Activated CD4-positive, alpha-beta T cell treated with anti-CD3 and anti-CD28 coated beads, Interleukin-2, amount 50 U/mL, for 48 hours (primary cell): ENCODE results near the gene EVI5.

Experiments used
- DNase-seq, 2 experiments: peaks; one replicate each; pipeline ENCODE4 v3.0.0-alpha.2; 2020

The EVI5 gene

GRCh38 chr1:92505015-92505692 is 279.8 kb downstream of the EVI5 start:
- no peak for DNase-seq

GRCh38 chr1:92504291-92505014 is 280.5 kb downstream of the EVI5 start:
- no peak for DNase-seq

- DNase-seq = no peak
Observed at GRCh38 chr1:92503926-92504285, 281.0 kb downstream of the EVI5 start.

- no peak for DNase-seq
Observed at GRCh38 chr1:92503043-92503925, 281.6 kb downstream of the EVI5 start.

- no peak for DNase-seq
Observed at GRCh38 chr1:92502247-92502646, 282.7 kb downstream of the EVI5 start.

GRCh38 chr1:92500552-92500951 is 284.4 kb downstream of the EVI5 start:
- no peak for DNase-seq

GRCh38 chr1:92495392-92496063 is 289.4 kb downstream of the EVI5 start:
- DNase-seq = no peak

- DNase-seq = no peak
Observed at GRCh38 chr1:92494485-92495141, 290.3 kb downstream of the EVI5 start.

GRCh38 chr1:92493139-92493538 is 291.8 kb downstream of the EVI5 start:
- no peak for DNase-seq

- no peak for DNase-seq
Observed at GRCh38 chr1:92488832-92489231, 296.1 kb downstream of the EVI5 start.

- DNase-seq = no peak
Observed at GRCh38 chr1:92488416-92488815, 296.5 kb downstream of the EVI5 start.

- no peak for DNase-seq
Observed at GRCh38 chr1:92487078-92487605, 297.8 kb downstream of the EVI5 start.

GRCh38 chr1:92486251-92487077 is 298.4 kb downstream of the EVI5 start, which contains the start of gene GFI1:
Gene GFI1 (minus strand): TSS chr1:92486925. CDS start chr1:92483487, 3,438 bp downstream.
- DNase-seq = peak; percentile 79 to 84

- peak; percentile 86 to 90 for DNase-seq
Observed at GRCh38 chr1:92485381-92486250, 299.3 kb downstream of the EVI5 start.

GRCh38 chr1:92484472-92485380 is 300.2 kb downstream of the EVI5 start:
- DNase-seq = peak; percentile 73 to 80

- DNase-seq = peak; percentile 80 to 86
Observed at GRCh38 chr1:92483610-92484471, 301.1 kb downstream of the EVI5 start.

- peak; percentile 40 to 44 for DNase-seq
Observed at GRCh38 chr1:92482665-92483609, 302.0 kb downstream of the EVI5 start.
